Ramos (cell line): ENCODE results near the gene SPNS3.

ENCODE experiments used
- in situ Hi-C: fragments of 300-500 bp; cut with MboI; formaldehyde crosslinking; loops from one replicate; pipeline ENCODE4 v1.14.3; 2022; ENCODE audit warnings: low sequenced_read_pairs; ENCODE audit not compliant: unreplicated experiment

Gene SPNS3

GRCh38 chr17:4433515-4434031 lies at the start of gene SPNS3:
Gene SPNS3 (plus strand): TSS chr17:4433940. CDS start chr17:4433968, 28 bp downstream.
- in situ Hi-C loops = no loop called here

GRCh38 chr17:4386406-4386805 lies 47.3 kb upstream of the SPNS3 start:
- in situ Hi-C loops = loop anchor here (25.0 kb wide), 2 partner anchors 424 to 674 kb away; partner anchors contain the start of genes ATP2A3 and HASPIN

GRCh38 chr17:4387137-4387536 lies 46.6 kb upstream of the SPNS3 start:
- in situ Hi-C loops = loop anchor here (25.0 kb wide), 2 partner anchors 425 to 675 kb away; partner anchors contain the start of genes ATP2A3 and HASPIN

GRCh38 chr17:4389079-4389478 lies 44.7 kb upstream of the SPNS3 start:
- in situ Hi-C loops = loop anchor here (25.0 kb wide), 2 partner anchors 427 to 677 kb away; partner anchors contain the start of genes ATP2A3 and HASPIN

GRCh38 chr17:4393806-4394205 lies 39.9 kb upstream of the SPNS3 start:
- in situ Hi-C loops = loop anchor here (25.0 kb wide), 2 partner anchors 432 to 682 kb away; partner anchors contain the start of genes ATP2A3 and HASPIN

GRCh38 chr17:4394208-4395110 lies 39.3 kb upstream of the SPNS3 start:
- in situ Hi-C loops = loop anchor here (25.0 kb wide), 2 partner anchors 432 to 682 kb away; partner anchors contain the start of genes ATP2A3 and HASPIN

GRCh38 chr17:4395111-4395478 lies 38.6 kb upstream of the SPNS3 start:
- in situ Hi-C loops = loop anchor here (25.0 kb wide), 2 partner anchors 433 to 683 kb away; partner anchors contain the start of genes ATP2A3 and HASPIN

- in situ Hi-C loops = loop anchor here (25.0 kb wide), 2 partner anchors 436 to 686 kb away; partner anchors contain the start of genes ATP2A3 and HASPIN
Observed at GRCh38 chr17:4397840-4398239, 35.9 kb upstream of the SPNS3 start.

- in situ Hi-C loops = no loop called here
Observed at GRCh38 chr17:4405038-4405669, 28.6 kb upstream of the SPNS3 start.

GRCh38 chr17:4405699-4406098 lies 28.0 kb upstream of the SPNS3 start:
- in situ Hi-C loops = no loop called here

- in situ Hi-C loops = no loop called here
Observed at GRCh38 chr17:4406386-4406785, 27.4 kb upstream of the SPNS3 start.

- in situ Hi-C loops = no loop called here
Observed at GRCh38 chr17:4407216-4407615, 26.5 kb upstream of the SPNS3 start.

GRCh38 chr17:4407851-4408250 lies 25.9 kb upstream of the SPNS3 start:
- in situ Hi-C loops = no loop called here

GRCh38 chr17:4409659-4410058 lies 24.1 kb upstream of the SPNS3 start:
- in situ Hi-C loops = loop anchor here (5.0 kb wide), 1 partner anchor 202 kb away; no protein-coding TSS in a partner anchor

- in situ Hi-C loops = loop anchor here (5.0 kb wide), 1 partner anchor 204 kb away; no protein-coding TSS in a partner anchor
Observed at GRCh38 chr17:4411201-4411600, 22.5 kb upstream of the SPNS3 start.

- in situ Hi-C loops = loop anchor here (5.0 kb wide), 1 partner anchor 206 kb away; no protein-coding TSS in a partner anchor
Observed at GRCh38 chr17:4412933-4413831, 20.6 kb upstream of the SPNS3 start.

- in situ Hi-C loops = no loop called here
Observed at GRCh38 chr17:4417129-4417667, 16.5 kb upstream of the SPNS3 start.

GRCh38 chr17:4420692-4421131 lies 13.0 kb upstream of the SPNS3 start:
- in situ Hi-C loops = no loop called here

- in situ Hi-C loops = no loop called here
Observed at GRCh38 chr17:4422864-4423263, 10.9 kb upstream of the SPNS3 start.
